Epidermal melanocyte (primary cell): ENCODE measurements around the gene ODAD3.
"Not testable (repeated sequence)": the region's sequence is repeated elsewhere in the genome, so short reads cannot be mapped to it uniquely, and the experiment has no call there.

Source experiments
- DNase-seq: peaks from one replicate; pipeline ENCODE4 v3.0.0; 2011; ENCODE audit warnings: low spot score; ENCODE audit not compliant: insufficient read length

The ODAD3 gene

GRCh38 chr19:11435057-11435832, at the start of gene ODAD3, which contains the start of gene PRKCSH:
Gene ODAD3 (minus strand): TSS chr19:11435121. CDS start chr19:11435016, 105 bp downstream.
Gene PRKCSH (plus strand): TSS chr19:11435635. CDS start chr19:11436118, 483 bp downstream.
- DNase-seq: peak; percentile 92

- no peak for DNase-seq
Observed at GRCh38 chr19:11483366-11484111, 48.6 kb upstream of the ODAD3 start.

GRCh38 chr19:11482384-11483050, 47.6 kb upstream of the ODAD3 start:
- peak; percentile 93 for DNase-seq

GRCh38 chr19:11481534-11482383, 46.8 kb upstream of the ODAD3 start:
- DNase-seq: peak; percentile 88

GRCh38 chr19:11480715-11481533, 46.0 kb upstream of the ODAD3 start, which contains the start of gene ELAVL3:
Gene ELAVL3 (minus strand): TSS chr19:11481046. CDS start chr19:11480608, 438 bp downstream.
- DNase-seq: peak; percentile 18

GRCh38 chr19:11479898-11480714, 45.2 kb upstream of the ODAD3 start:
- peak; percentile 12 for DNase-seq

GRCh38 chr19:11479090-11479897, 44.4 kb upstream of the ODAD3 start:
- peak; percentile 32 for DNase-seq

- DNase-seq: peak; percentile 7
Observed at GRCh38 chr19:11478167-11479089, 43.5 kb upstream of the ODAD3 start.

GRCh38 chr19:11475861-11476260, 40.9 kb upstream of the ODAD3 start:
- peak; percentile 5 for DNase-seq

- DNase-seq: not testable (repeated sequence)
Observed at GRCh38 chr19:11475343-11475742, 40.4 kb upstream of the ODAD3 start.

- DNase-seq: peak; percentile 17
Observed at GRCh38 chr19:11473725-11474124, 38.8 kb upstream of the ODAD3 start.

- not testable (repeated sequence) for DNase-seq
Observed at GRCh38 chr19:11468266-11468845, 33.4 kb upstream of the ODAD3 start.

GRCh38 chr19:11465600-11465999, 30.7 kb upstream of the ODAD3 start:
- no peak for DNase-seq

- DNase-seq: no peak
Observed at GRCh38 chr19:11464333-11465265, 29.7 kb upstream of the ODAD3 start.

- no peak for DNase-seq
Observed at GRCh38 chr19:11463391-11463790, 28.5 kb upstream of the ODAD3 start.

- no peak for DNase-seq
Observed at GRCh38 chr19:11461453-11461852, 26.5 kb upstream of the ODAD3 start.
